Pancreas (tissue), 10 donors: ENCODE measurements around the gene GALR1. TPM values are rescaled to one million over a fixed set of nuclear protein-coding genes. Genes with fewer than 3 reads are reported as not detected.
A peak's percentile ranks its signal among the peaks of the same experiment; 100 is the strongest.

Experiments
- ATAC-seq, 4 donors: fragments of 200-7000 bp; cut with Tn5 transposase; one replicate each; pipeline versions ENCODE4 v1.8.0 to v1.9.1; 2020; ENCODE audit warnings: mild to moderate bottlenecking in 4 of 4, moderate library complexity in 4 of 4
- DNase-seq, 6 donors: peaks; one replicate each; pipeline ENCODE4 v3.0.0-alpha.2; 2020
- FAIRE-seq: peaks from 2 replicates; lab custom pipeline; 2012; peaks lifted over from hg19 to GRCh38; lab: Jason Lieb, UNC
- H3K27ac ChIP-seq, 4 donors: fragments of 200-600 bp; sonication (generic); 1 replicate in 3 of 4; 2 replicates in 1 of 4; pipeline versions ENCODE4 v1.5.0 to v1.8.0; 2020
- H3K27me3 ChIP-seq, 4 donors: fragments of 200-600 bp; one replicate each; pipeline ENCODE4 v1.8.0; 2021
- H3K36me3 ChIP-seq, 3 donors: fragments of 200-600 bp; sonication (generic) in 1 of 3; one replicate each; pipeline versions ENCODE4 v1.5.0 to v1.8.0; 2020 to 2021
- H3K4me1 ChIP-seq, 3 donors: fragments of 200-600 bp; one replicate each; pipeline ENCODE4 v1.8.0; 2021
- H3K4me3 ChIP-seq, 4 donors: fragments of 200-600 bp; sonication (generic) in 2 of 4; one replicate each; pipeline versions ENCODE4 v1.5.0 to v1.8.0; 2020 to 2021
- H3K9me3 ChIP-seq, 4 donors: fragments of 200-600 bp; one replicate each; pipeline ENCODE4 v1.8.0; 2021
- CTCF ChIP-seq, 4 donors: fragments of 200-600 bp; sonication (generic) in 3 of 4; IDR thresholded peaks; one replicate each; pipeline versions ENCODE4 v1.5.0 to v1.8.0; 2021; ENCODE audit warnings: antibody characterized with exemption in 4 of 4
- WGBS, 2 donors: extraction: QIAGEN DNeasy Blood & Tissue Kit; methylation state at CpG; one replicate each; pipeline ENCODE4 v1.1.7; 2013; 5-methylcytosine and 5-hydroxymethylcytosine counted together
- intact Hi-C, 3 donors: fragments of 100-400 bp; cut with DNase I; formaldehyde crosslinking; loops; one replicate each; pipeline versions ENCODE4 v1.11.1 to v1.14.2; 2022
- polyA plus RNA-seq, 2 donors: library from polyadenylated mRNA; stranded (reverse); fragments of 200-250 nt; gene quantifications; one replicate each; pipeline ENCODE4 v1.2.3, GENCODE V29; 2013
- total RNA-seq, 6 donors: library from RNA; stranded (reverse); fragmentation: NEBNext Ultra II Directional in 4 of 6; extraction: Animal tissue kit (Norgen Biotek cat#: 25700) in 4 of 6; gene quantifications; one replicate each; pipeline versions ENCODE4 v1.2.1 to v1.2.4, GENCODE V29; 2021 to 2023
- donor health status: healthy with polysubstance abuse.
- donor health status: DM: no; HTN: no; CAD: no; lungs with moderate emphysema.
- donor health status: DM: no; HTN: no; CAD: no.
- donor health status: control.
- donor health status: control.
- donor health status: Bipolar disorder and iron deficiency.
- donor health status: DM: yes; HTN: yes; CAD: no.
- donor health status: DM: no; HTN: no; CAD: no.
- donor health status: DM: no; HTN: no; CAD: no.
- donor health status: DM: yes; HTN: yes; CAD: no.

Gene GALR1, protein sequence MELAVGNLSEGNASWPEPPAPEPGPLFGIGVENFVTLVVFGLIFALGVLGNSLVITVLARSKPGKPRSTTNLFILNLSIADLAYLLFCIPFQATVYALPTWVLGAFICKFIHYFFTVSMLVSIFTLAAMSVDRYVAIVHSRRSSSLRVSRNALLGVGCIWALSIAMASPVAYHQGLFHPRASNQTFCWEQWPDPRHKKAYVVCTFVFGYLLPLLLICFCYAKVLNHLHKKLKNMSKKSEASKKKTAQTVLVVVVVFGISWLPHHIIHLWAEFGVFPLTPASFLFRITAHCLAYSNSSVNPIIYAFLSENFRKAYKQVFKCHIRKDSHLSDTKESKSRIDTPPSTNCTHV
- total RNA-seq (under 1 TPM in 4 of 6 donors, not detected in 2; 0.03 to 0.06 (median 0.04) TPM), polyA plus RNA-seq (under 1 TPM; under 0.01 to 0.16 TPM)

GRCh38 chr18:77249569-77250500 is at the start of gene GALR1:
Gene GALR1, plus strand, starts transcription at chr18:77249848. Its CDS starts 701 bp downstream, at chr18:77250549.
- ATAC-seq = peak in 3 of 4 donors; percentile 54 to 60 (median 57)
- Histone ChIP-seq H3K4me1 (no peaks in the 10 kb centered on the region), H3K36me3 (no peaks in the 10 kb centered on the region), H3K4me3 (peak within 1 kb of the TSS in 3 of 4 donors; percentile 5 to 39 (median 17)), H3K9me3 (no peaks in the 10 kb centered on the region), H3K27ac (no peak within 1 kb of the TSS), H3K27me3 (peaks cover 0 to 35% (median 6%) of the 10 kb centered on the region in 4 donors)
- no peak for TF ChIP-seq CTCF (IDR thresholded peaks at IDR 0.05)
- WGBS, 2 donors = 0 to 1% methylated on average over 82 to 98 of the region's 98 CpGs
- intact Hi-C loops = no loop called here
- peak in 2 of 6 donors; percentile 49 to 58 for DNase-seq
- FAIRE-seq = no peak

DNA sequence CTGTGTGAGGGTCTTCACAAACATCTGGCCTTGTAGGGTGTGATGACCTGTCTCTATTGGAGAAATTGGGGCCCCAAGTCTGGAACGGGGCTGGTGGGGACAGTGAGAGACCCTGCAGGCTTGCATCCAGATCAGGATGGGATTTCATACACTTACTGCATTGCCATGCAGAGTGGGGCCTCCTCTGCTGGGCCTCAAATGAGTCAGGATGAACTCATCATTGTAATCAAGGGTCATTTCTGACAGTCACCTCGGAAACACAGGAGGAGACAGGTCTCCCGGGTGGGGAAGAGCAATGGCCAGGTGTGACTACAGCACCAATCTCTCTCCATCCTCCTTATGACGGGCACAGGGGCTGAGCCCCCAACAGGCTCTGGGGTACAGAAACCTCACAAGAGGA is 48.1 kb upstream of the GALR1 start:
- Histone ChIP-seq H3K27me3 (no peaks in the 10 kb centered on the region), H3K36me3 (no peaks in the 10 kb centered on the region), H3K4me3 (no peak overlapping the region), H3K9me3 (no peaks in the 10 kb centered on the region), H3K4me1 (no peaks in the 10 kb centered on the region), H3K27ac (no peak overlapping the region)
- WGBS, 2 donors = 86 to 91% methylated on average over 4 of the region's 4 CpGs
- intact Hi-C loops = no loop called here
- no peak for TF ChIP-seq CTCF (IDR thresholded peaks at IDR 0.05)
- ATAC-seq = no peak
- no peak for FAIRE-seq
- no peak for DNase-seq

- intact Hi-C loops = no loop called here
- no peak for FAIRE-seq
- no peaks in the 10 kb centered on the region for H3K27me3 ChIP-seq
- H3K4me1 ChIP-seq = peaks cover 0 to 2% (median 0%) of the 10 kb centered on the region in 3 donors
- H3K36me3 ChIP-seq = no peaks in the 10 kb centered on the region
- H3K9me3 ChIP-seq = no peaks in the 10 kb centered on the region
- H3K4me3 ChIP-seq = no peak overlapping the region
- no peak overlapping the region for H3K27ac ChIP-seq
- 73 to 95% methylated on average over 7 of the region's 7 CpGs for WGBS, 2 donors
- no peak for DNase-seq
- ATAC-seq = no peak
- no peak for TF ChIP-seq CTCF (IDR thresholded peaks at IDR 0.05)
Measured at GRCh38 chr18:77202329-77202728, 47.3 kb upstream of the GALR1 start.

DNA sequence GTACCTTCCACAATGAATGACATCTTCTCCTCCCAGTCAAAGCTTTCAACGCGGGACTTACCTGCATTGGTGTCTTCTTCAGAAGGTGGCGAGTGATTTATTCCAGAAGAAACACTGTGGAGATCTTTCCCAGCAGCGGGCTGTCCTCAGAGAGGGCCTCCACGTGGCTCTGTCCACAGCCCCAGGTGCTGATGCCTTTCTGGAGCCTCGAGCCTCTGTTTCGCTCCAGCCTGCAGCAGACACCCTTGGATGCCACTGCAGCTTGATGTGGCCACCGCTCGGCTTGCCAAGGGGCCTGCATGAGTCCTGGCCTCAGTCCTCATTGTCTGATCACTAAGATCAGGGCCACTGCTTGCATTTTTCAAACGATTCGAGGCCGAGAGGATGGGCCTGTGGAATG is 46.6 kb upstream of the GALR1 start:
- intact Hi-C loops = no loop called here
- no peak for TF ChIP-seq CTCF (IDR thresholded peaks at IDR 0.05)
- no peak for ATAC-seq

More for the DNA sequence above, 46.6 kb upstream of the GALR1 start:
- Histone ChIP-seq H3K4me1 (peaks cover 0 to 2% (median 0%) of the 10 kb centered on the region in 3 donors), H3K27me3 (no peaks in the 10 kb centered on the region), H3K36me3 (no peaks in the 10 kb centered on the region), H3K4me3 (no peak overlapping the region), H3K27ac (no peak overlapping the region), H3K9me3 (no peaks in the 10 kb centered on the region)
- FAIRE-seq (no peak), DNase-seq (no peak)
- WGBS, 2 donors = 69 to 76% methylated on average over 12 of the region's 12 CpGs
